Nephron (organoid): ENCODE results near the gene SLC2A9.
"Not testable (repeated sequence)": the region's sequence is repeated elsewhere in the genome, so short reads cannot be mapped to it uniquely, and the experiment has no call there.

Source experiments
- H3K27ac Mint-ChIP-seq, 3 experiments: 2 replicates each; pipeline ENCODE4 v1.8.0; 2020; ENCODE audit warnings: mixed read lengths in 3 of 3, mild to moderate bottlenecking in 2 of 3, moderate library complexity in 1 of 3
- H3K27me3 Mint-ChIP-seq: 2 replicates; pipeline ENCODE4 v1.8.0; 2021; ENCODE audit warnings: low read depth, mild to moderate bottlenecking, moderate library complexity, mixed read lengths
- H3K36me3 Mint-ChIP-seq: 2 replicates; pipeline ENCODE4 v1.8.0; 2020; ENCODE audit warnings: low read depth, mixed read lengths
- H3K4me1 Mint-ChIP-seq: 2 replicates; pipeline ENCODE4 v1.8.0; 2020; ENCODE audit warnings: mixed read lengths
- H3K4me3 Mint-ChIP-seq, 3 experiments: 2 replicates each; pipeline ENCODE4 v1.8.0; 2020; ENCODE audit warnings: mild to moderate bottlenecking in 3 of 3, mixed read lengths in 3 of 3, moderate library complexity in 2 of 3
- H3K9me3 Mint-ChIP-seq: 2 replicates; pipeline ENCODE4 v1.8.0; 2020; ENCODE audit warnings: mixed read lengths
- TF ChIP-seq, protein P1 (sequence below), 3 experiments: fragments of 200-600 bp; sonication (generic); IDR thresholded peaks; one replicate each; pipeline ENCODE4 v1.5.0; 2021; ENCODE audit warnings: antibody characterized with exemption in 3 of 3; ENCODE audit not compliant: unreplicated experiment in 3 of 3

Gene SLC2A9

DNA sequence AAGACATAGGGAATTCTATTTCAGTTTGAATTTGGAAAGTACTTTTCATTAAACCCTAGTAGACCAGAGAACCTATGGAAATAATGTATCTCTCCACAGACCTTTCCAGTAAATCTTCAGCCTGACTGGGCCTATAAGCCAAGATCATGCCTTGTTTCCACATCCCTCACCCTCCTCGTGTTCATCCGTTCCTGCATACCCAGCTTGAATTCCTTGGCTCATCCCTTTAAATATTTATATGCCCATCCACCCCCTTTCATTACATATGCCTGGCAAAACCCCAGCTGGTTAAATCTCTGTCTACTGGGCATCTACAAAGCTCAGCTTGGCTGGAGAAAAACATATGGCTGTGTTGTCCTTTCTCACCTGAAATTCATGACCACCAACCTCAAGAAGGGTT, 32.4 kb downstream of the SLC2A9 start:
- H3K4me3 Mint-ChIP-seq = no peak overlapping the region
- H3K27me3 Mint-ChIP-seq = no peaks in the 10 kb centered on the region
- no peaks in the 10 kb centered on the region for H3K4me1 Mint-ChIP-seq
- no peak overlapping the region for H3K27ac Mint-ChIP-seq
- TF ChIP-seq, protein P1, sequence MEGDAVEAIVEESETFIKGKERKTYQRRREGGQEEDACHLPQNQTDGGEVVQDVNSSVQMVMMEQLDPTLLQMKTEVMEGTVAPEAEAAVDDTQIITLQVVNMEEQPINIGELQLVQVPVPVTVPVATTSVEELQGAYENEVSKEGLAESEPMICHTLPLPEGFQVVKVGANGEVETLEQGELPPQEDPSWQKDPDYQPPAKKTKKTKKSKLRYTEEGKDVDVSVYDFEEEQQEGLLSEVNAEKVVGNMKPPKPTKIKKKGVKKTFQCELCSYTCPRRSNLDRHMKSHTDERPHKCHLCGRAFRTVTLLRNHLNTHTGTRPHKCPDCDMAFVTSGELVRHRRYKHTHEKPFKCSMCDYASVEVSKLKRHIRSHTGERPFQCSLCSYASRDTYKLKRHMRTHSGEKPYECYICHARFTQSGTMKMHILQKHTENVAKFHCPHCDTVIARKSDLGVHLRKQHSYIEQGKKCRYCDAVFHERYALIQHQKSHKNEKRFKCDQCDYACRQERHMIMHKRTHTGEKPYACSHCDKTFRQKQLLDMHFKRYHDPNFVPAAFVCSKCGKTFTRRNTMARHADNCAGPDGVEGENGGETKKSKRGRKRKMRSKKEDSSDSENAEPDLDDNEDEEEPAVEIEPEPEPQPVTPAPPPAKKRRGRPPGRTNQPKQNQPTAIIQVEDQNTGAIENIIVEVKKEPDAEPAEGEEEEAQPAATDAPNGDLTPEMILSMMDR (IDR thresholded peaks at IDR 0.05; ENCODE audit: unreplicated experiment in 3 of 3) = no peak
- no peaks in the 10 kb centered on the region for H3K36me3 Mint-ChIP-seq
- peaks cover 5% of the 10 kb centered on the region for H3K9me3 Mint-ChIP-seq

DNA sequence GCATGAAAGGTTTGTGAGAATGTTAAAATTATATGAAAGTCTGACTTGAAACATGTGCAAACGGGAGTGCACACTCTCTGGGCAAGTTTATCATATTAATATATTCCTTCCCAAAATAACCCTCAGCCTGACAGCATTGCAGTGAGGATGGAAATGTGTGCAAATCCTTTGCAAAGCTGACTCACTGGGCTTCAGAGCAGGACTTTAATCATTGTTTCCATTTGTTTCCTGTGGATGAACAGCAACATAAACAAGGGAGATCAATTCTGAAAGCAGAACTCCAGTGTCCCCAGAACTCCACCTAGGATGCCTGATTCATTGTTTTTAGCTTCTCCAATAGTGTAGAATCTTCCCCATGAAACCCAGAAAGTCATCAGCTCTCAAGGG, 32.9 kb downstream of the SLC2A9 start:
- Mint-ChIP-seq H3K4me1 (no peaks in the 10 kb centered on the region), H3K27ac (no peak overlapping the region), H3K27me3 (no peaks in the 10 kb centered on the region), H3K9me3 (peaks cover 5% of the 10 kb centered on the region), H3K36me3 (no peaks in the 10 kb centered on the region), H3K4me3 (no peak overlapping the region)
- TF ChIP-seq, protein P1 (IDR thresholded peaks at IDR 0.05; ENCODE audit: unreplicated experiment in 3 of 3) = no peak

DNA sequence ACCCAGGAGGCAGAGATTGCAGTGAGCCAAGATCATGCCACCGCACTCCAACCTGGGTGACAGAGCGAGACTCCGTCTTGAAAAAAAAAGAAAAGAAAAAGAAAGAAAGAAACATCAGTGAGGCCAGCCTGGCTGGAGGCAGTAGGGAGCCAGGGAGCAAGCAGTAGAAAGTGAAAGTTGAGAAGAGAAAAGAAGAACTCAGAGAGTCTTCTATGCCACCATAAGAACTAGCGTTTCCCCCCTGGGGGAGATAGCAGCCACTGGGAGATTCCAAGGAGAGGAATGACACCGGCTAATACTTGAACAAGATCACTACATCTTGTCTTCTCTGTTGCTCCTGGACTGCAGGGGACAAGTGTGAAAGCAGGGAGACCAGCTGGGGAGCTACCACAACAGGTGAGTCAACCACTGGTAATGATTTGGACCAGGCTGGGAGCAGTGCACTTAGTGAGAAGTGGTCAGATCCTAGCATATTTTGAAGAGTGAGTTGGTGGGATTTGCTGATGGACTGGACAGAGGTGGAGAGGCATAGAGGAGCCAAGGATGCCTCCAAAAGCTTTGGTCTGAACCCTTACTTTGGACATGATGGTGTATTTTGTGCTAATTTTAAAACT, 33.4 kb downstream of the SLC2A9 start:
- no peak overlapping the region for H3K27ac Mint-ChIP-seq
- H3K9me3 Mint-ChIP-seq = peaks cover 5% of the 10 kb centered on the region
- H3K4me1 Mint-ChIP-seq = no peaks in the 10 kb centered on the region
- no peaks in the 10 kb centered on the region for H3K36me3 Mint-ChIP-seq
- no peak overlapping the region for H3K4me3 Mint-ChIP-seq
- TF ChIP-seq, protein P1 (IDR thresholded peaks at IDR 0.05; ENCODE audit: unreplicated experiment in 3 of 3) = no peak
- H3K27me3 Mint-ChIP-seq = no peaks in the 10 kb centered on the region

DNA sequence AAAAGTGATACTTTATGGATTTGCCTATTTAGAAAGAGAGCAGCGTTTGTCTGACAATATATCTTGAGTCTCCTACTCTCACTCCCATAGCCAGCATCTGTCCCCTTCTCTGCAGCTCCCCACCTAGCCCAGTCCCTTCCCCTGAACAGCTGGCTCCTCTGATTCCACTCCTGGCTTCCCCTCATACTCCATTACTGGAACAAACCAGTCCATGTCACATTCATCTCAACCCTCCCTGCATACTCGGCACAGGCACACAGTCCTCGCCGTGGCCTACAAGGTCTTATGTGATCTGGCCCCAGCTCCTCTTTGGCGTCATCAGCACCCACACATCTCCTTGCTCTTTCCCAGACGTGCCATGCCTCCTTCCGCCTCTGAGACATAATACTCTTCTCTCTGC, 36.7 kb downstream of the SLC2A9 start:
- TF ChIP-seq, protein P1 (IDR thresholded peaks at IDR 0.05; ENCODE audit: unreplicated experiment in 3 of 3) = no peak
- Mint-ChIP-seq H3K9me3 (peaks cover 2% of the 10 kb centered on the region), H3K36me3 (peaks cover 4% of the 10 kb centered on the region), H3K27ac (no peak overlapping the region), H3K4me3 (no peak overlapping the region), H3K27me3 (peaks cover 1% of the 10 kb centered on the region), H3K4me1 (no peaks in the 10 kb centered on the region)

DNA sequence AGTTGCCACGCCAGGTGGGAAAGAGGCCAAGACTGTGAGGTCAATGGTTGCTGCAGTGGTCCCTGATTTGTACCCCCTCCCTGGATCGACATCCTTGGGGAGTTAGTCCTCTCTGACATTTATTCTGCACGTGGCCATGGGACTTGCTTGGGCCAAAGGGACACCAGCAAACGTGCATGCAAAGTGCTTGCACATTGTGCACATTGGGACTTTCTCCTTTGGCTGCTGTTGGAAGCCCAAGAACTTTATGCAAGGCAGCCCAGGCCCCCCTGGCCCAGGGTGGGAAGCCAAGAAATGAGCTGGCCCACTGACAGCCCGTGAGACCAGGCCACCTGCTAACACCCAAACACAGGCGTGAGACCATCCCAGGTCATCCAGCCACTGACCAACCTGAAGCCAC, 38.1 kb downstream of the SLC2A9 start:
- peaks cover 3% of the 10 kb centered on the region for H3K27me3 Mint-ChIP-seq
- no peak overlapping the region for H3K27ac Mint-ChIP-seq
- peaks cover 4% of the 10 kb centered on the region for H3K36me3 Mint-ChIP-seq
- no peaks in the 10 kb centered on the region for H3K4me1 Mint-ChIP-seq
- TF ChIP-seq, protein P1 (IDR thresholded peaks at IDR 0.05; ENCODE audit: unreplicated experiment in 3 of 3) = no peak
- no peak overlapping the region for H3K4me3 Mint-ChIP-seq
- H3K9me3 Mint-ChIP-seq = peaks cover 2% of the 10 kb centered on the region

DNA sequence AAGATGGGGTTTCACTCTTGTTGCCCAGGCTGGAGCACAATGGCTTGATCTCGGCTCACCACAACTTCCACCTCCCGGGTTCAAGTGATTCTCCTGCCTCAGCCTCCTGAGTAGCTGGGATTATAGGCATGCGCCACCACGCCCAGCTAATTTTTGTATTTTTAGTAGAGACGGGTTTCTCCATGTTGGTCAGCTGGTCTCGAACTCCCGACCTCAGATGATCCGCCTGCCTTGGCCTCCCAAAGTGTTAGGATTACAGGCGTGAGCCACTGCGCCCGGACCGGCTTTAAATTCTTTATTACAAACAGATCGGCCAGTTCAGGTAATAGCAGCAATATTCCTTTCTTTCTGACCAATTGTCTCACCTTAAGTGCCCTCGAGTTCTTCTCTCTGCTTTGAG, 39.4 kb downstream of the SLC2A9 start:
- not testable (repeated sequence) for H3K27me3 Mint-ChIP-seq, H3K4me3 Mint-ChIP-seq, H3K36me3 Mint-ChIP-seq, H3K27ac Mint-ChIP-seq, H3K4me1 Mint-ChIP-seq, H3K9me3 Mint-ChIP-seq
